HG02852 (cell line): ENCODE data around the gene PGM3.
"Not testable (repeated sequence)": the region's sequence is repeated elsewhere in the genome, so short reads cannot be mapped to it uniquely, and the experiment has no call there.

Source experiments
- ATAC-seq: cut with Tn5 transposase; IDR thresholded peaks from one replicate; pipeline ENCODE4 v1.9.1; 2021; ENCODE audit warnings: mild to moderate bottlenecking, moderate library complexity; ENCODE audit not compliant: unreplicated experiment

PGM3 gene, protein sequence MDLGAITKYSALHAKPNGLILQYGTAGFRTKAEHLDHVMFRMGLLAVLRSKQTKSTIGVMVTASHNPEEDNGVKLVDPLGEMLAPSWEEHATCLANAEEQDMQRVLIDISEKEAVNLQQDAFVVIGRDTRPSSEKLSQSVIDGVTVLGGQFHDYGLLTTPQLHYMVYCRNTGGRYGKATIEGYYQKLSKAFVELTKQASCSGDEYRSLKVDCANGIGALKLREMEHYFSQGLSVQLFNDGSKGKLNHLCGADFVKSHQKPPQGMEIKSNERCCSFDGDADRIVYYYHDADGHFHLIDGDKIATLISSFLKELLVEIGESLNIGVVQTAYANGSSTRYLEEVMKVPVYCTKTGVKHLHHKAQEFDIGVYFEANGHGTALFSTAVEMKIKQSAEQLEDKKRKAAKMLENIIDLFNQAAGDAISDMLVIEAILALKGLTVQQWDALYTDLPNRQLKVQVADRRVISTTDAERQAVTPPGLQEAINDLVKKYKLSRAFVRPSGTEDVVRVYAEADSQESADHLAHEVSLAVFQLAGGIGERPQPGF

GRCh38 chr6:83192871-83193746, at the start of gene PGM3, which contains the start of gene RWDD2A:
Gene PGM3 (minus strand): TSS chr6:83193265. CDS start chr6:83191012, 2,253 bp downstream.
Gene RWDD2A (plus strand): TSS chr6:83193357. CDS start chr6:83194452, 1,095 bp downstream.
- peak; percentile 97 for ATAC-seq

- ATAC-seq: no peak
Observed at GRCh38 chr6:83231146-83231545, 38.1 kb upstream of the PGM3 start.

DNA sequence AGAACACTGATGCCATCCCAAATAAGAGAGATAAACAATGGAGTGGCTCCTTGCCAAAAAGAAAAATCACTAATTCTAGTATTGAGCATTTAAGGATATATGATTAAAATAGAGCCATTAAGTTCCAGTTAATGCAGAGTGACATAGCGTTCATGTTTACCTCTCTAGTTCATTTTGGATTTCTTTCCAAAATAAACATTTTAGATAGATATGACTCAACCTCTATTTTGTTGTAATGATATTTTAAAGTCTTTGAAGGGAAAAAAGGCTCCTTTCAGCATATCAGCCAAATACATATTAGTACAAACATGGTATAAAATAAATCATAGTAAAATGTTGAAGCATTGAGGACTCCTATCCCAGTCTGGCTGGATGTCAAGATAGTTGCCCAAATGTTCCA, 33.5 kb upstream of the PGM3 start:
- no peak for ATAC-seq

GRCh38 chr6:83221889-83222479, 28.9 kb upstream of the PGM3 start:
- ATAC-seq: no peak

- no peak for ATAC-seq
Observed at GRCh38 chr6:83221276-83221675, 28.2 kb upstream of the PGM3 start.

- ATAC-seq: no peak
Observed at GRCh38 chr6:83220121-83220520, 27.1 kb upstream of the PGM3 start.

GRCh38 chr6:83218646-83219045, 25.6 kb upstream of the PGM3 start:
- ATAC-seq: no peak

GRCh38 chr6:83216806-83217205, 23.7 kb upstream of the PGM3 start:
- ATAC-seq: no peak

DNA sequence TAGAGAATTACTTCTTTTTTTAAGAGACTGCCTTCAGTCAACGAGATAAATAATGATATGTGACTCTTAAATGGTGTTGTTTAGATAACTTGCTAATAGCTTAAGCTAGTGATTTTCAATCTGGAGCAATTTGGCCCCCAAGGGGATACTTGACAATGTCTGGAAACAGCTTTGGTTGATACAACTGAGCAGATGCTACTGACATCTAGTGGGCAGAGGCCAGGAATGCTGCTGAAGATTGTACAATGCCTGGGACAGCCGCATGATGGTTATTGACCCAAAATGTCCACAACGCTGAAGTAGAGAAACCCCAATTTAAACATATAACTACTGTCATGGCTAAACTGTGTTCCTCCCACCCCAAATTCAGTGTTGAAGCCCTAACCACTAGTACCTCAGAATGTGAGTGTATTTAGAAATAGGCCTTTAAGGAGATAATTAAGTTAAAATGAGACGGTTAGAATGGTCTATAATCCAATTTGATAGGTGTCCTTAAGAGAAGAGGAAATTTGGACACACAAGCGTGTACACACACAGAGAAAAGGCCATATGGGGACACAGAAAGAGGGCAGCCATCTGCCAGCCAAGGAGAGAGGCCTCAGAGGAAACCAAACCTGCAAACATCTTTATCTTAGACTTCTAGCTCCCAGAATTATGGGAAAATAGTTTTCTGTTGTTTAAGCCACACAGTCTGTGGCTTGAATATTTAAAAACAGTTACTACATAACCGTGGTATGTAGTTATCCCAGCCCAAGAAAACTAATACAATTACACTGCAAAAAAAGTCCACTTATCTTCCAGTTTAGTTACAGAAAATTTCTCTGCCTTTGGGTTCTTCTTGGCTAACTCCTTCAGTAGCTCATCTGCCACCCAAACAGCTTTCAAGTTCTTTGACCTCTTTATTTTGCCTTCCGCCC, 22.3 kb upstream of the PGM3 start:
- ATAC-seq: peak; percentile 100

DNA sequence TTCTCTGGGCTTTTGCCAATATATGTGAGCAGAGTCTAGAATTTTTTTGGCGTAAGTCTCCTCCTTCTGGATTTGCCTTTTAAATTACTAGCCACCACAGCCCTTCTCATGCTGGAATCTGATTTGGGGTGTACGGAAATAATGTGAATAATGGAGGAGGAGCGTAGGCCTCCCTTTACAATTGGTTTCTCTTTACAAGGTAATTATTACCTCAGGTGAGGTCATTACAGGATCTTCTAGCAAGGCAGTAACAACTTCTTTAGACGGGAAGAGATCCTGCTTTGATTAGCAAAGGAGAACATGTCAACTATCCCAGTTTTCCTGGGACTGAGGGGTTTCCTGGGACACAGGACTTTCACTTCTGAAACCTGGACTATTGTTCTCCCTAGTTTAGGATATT, 9.0 kb upstream of the PGM3 start:
- no peak for ATAC-seq

- ATAC-seq: no peak
Observed at GRCh38 chr6:83199863-83200225, 6.8 kb upstream of the PGM3 start.

GRCh38 chr6:83199173-83199862, 6.3 kb upstream of the PGM3 start:
- ATAC-seq: peak; percentile 65

DNA sequence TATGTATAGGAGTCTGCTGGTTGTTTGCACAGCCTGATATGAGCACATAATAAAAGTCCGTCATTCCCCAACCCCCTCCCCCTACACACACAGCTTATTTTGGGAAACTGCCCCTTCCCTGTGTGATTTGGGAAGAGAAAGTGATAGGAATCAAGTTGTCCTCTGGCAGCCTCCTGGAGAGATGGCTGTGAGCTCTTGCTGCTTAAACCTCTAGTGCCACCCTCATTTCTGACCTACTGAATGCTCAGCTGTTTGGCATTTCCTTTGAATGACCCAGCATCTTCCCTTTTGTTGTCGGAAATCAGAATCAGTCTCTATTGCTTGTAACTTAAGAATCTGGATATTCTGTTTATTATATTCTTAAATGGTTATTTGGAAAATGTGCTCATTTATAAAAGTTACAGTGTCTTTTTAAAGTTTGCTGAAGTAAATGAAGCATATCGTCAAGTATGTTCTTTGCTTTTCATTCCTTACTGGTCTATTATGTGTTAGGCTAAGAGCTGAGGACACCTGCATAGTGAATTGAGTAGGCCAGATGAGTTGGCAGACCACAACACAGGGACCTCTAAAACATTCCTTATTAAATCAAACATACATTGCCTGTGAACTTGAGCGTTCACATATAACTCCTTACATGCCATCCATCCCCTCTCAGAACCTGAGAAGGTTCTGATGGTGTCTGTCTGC, 5.6 kb upstream of the PGM3 start:
- no peak for ATAC-seq

- peak; percentile 29 for ATAC-seq
Observed at GRCh38 chr6:83193747-83194566, 892 bp upstream of the PGM3 start.

GRCh38 chr6:83192456-83192855, 609 bp downstream of the PGM3 start:
- ATAC-seq: no peak

DNA sequence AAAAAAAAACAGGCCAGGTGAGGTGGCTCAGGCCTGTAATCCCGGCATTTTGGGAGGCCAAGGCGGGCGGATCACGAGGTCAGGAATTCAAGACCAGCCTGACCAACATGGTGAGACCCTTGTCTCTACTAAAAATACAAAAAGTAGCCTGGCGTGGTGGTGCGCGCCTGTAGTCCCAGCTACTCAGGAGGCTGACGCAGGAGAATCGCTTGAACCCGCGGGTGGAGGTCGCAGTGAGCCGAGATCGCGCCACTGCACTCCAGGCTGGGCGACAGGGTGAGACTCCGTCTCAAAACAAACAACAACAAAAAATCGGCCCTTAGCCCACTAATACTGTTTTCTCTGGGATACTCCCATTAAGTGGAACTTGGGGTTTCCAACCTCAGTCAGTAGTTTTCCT, 1.1 kb downstream of the PGM3 start:
- not testable (repeated sequence) for ATAC-seq

GRCh38 chr6:83190626-83191025, 2.4 kb downstream of the PGM3 start:
- ATAC-seq: no peak

- no peak for ATAC-seq
Observed at GRCh38 chr6:83188501-83188900, 4.6 kb downstream of the PGM3 start.
